Immature natural killer cell (primary cell): Measurements from ENCODE around the gene COX8A. TPM values are rescaled to one million over a fixed set of nuclear protein-coding genes. Genes with fewer than 3 reads are reported as not detected.

ENCODE experiments used
- DNase-seq, 3 donors: peaks; one replicate each; pipeline ENCODE4 v3.0.0; 2022; ENCODE audit warnings: mixed read lengths in 1 of 3
- H3K27ac Mint-ChIP-seq, 6 donors: one replicate each; pipeline ENCODE4 v1.8.0; 2020; ENCODE audit warnings: mixed read lengths in 6 of 6, mild to moderate bottlenecking in 5 of 6, inconsistent platforms in 4 of 6, moderate library complexity in 3 of 6
- H3K27me3 Mint-ChIP-seq, 3 donors: one replicate each; pipeline ENCODE4 v1.8.0; 2020 to 2021; ENCODE audit warnings: low read depth in 3 of 3, mild to moderate bottlenecking in 3 of 3, mixed read lengths in 3 of 3, moderate library complexity in 3 of 3, inconsistent platforms in 1 of 3
- H3K36me3 Mint-ChIP-seq, 3 donors: one replicate each; pipeline ENCODE4 v1.8.0; 2020; ENCODE audit warnings: mixed read lengths in 3 of 3, inconsistent platforms in 2 of 3, mild to moderate bottlenecking in 2 of 3
- H3K4me1 Mint-ChIP-seq, 2 donors: one replicate each; pipeline ENCODE4 v1.8.0; 2020; ENCODE audit warnings: inconsistent platforms in 2 of 2, mild to moderate bottlenecking in 2 of 2, mixed read lengths in 2 of 2, moderate library complexity in 1 of 2
- H3K4me3 Mint-ChIP-seq, 5 donors: one replicate each; pipeline ENCODE4 v1.8.0; 2020; ENCODE audit warnings: mild to moderate bottlenecking in 5 of 5, mixed read lengths in 5 of 5, inconsistent platforms in 3 of 5, moderate library complexity in 3 of 5
- H3K9me3 Mint-ChIP-seq, 6 donors: one replicate each; pipeline ENCODE4 v1.8.0; 2020; ENCODE audit warnings: mild to moderate bottlenecking in 6 of 6, mixed read lengths in 6 of 6, inconsistent platforms in 4 of 6, moderate library complexity in 3 of 6
- polyA plus RNA-seq, 3 donors: library from polyadenylated mRNA; unstranded; fragments of 300-500 nt; fragmentation: Illumina TruSeq; gene quantifications; one replicate each; pipeline ENCODE4 v1.2.3, GENCODE V29; 2021

COX8A gene
- polyA plus RNA-seq, 3 donors from 2014 or later, result 506 to 686 (median 534) TPM

GRCh38 chr11:63986156-63986931 lies 11.9 kb downstream of the COX8A start, which contains the start of gene OTUB1:
Gene OTUB1 (plus strand): TSS chr11:63986438. CDS start chr11:63986457, 19 bp downstream.
- Mint-ChIP-seq H3K9me3 (no peaks in the 10 kb centered on the region), H3K27me3 (peaks cover 6 to 11% (median 10%) of the 10 kb centered on the region in 3 donors), H3K4me1 (peaks cover 25 to 34% of the 10 kb centered on the region in 2 donors), H3K27ac (peak within 1 kb of the TSS; percentile 97 to 99 (median 98)), H3K4me3 (peak within 1 kb of the TSS; percentile 95 to 98 (median 98)), H3K36me3 (peaks cover 3 to 17% (median 3%) of the 10 kb centered on the region in 3 donors)
- DNase-seq, result peak; percentile 82 to 85 (median 83)

- Mint-ChIP-seq H3K4me3 (peak overlapping the region; percentile 56 to 80 (median 76)), H3K36me3 (peaks cover 3 to 17% (median 3%) of the 10 kb centered on the region in 3 donors), H3K27me3 (peaks cover 6 to 11% (median 10%) of the 10 kb centered on the region in 3 donors)
These were observed 12.6 kb downstream of the COX8A start for GRCh38 chr11:63986932-63987513.

DNA sequence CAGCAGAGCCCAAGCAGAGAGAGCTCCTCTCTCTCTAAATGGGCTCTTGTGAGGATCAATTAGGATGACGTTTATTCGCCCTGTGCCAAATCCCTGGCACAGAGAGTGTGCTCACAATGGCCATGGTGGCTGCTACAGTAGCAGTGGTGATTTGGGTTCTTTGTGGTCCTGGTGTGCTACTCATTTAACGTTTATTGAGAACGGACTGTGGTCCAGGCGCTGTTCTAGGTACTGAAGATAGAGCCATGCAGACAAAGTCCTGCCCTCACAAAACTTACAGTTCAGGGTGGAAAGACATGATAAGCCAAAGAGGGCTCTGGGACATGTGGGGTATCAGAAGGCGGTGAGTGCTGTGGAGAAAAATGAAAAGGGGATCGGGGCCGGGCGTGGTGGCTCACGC lies 17.1 kb downstream of the COX8A start:
- peaks cover 23 to 36% of the 10 kb centered on the region in 2 donors for H3K4me1 Mint-ChIP-seq
- DNase-seq, result no peak
- peaks cover 9 to 29% (median 13%) of the 10 kb centered on the region in 3 donors for H3K36me3 Mint-ChIP-seq
- H3K9me3 Mint-ChIP-seq, result no peaks in the 10 kb centered on the region
- H3K4me3 Mint-ChIP-seq, result no peak overlapping the region
- H3K27me3 Mint-ChIP-seq, result peaks cover 2 to 3% (median 3%) of the 10 kb centered on the region in 3 donors
- H3K27ac Mint-ChIP-seq, result no peak overlapping the region

More at GRCh38 chr11:63986932-63987513, 12.6 kb downstream of the COX8A start:
- DNase-seq, result no peak
- peaks cover 30 to 41% of the 10 kb centered on the region in 2 donors for H3K4me1 Mint-ChIP-seq
- peak overlapping the region in 4 of 6 donors; percentile 21 to 76 (median 57) for H3K27ac Mint-ChIP-seq
- no peaks in the 10 kb centered on the region for H3K9me3 Mint-ChIP-seq

GRCh38 chr11:63993100-63993499 lies 18.7 kb downstream of the COX8A start:
- DNase-seq, result no peak
- peaks cover 15 to 24% of the 10 kb centered on the region in 2 donors for H3K4me1 Mint-ChIP-seq
- peaks cover 3 to 5% (median 4%) of the 10 kb centered on the region in 3 donors for H3K27me3 Mint-ChIP-seq
- H3K36me3 Mint-ChIP-seq, result peaks cover 9 to 40% (median 19%) of the 10 kb centered on the region in 3 donors
- no peaks in the 10 kb centered on the region for H3K9me3 Mint-ChIP-seq
- peak overlapping the region in 1 of 6 donors; percentile 72 for H3K27ac Mint-ChIP-seq
- peak overlapping the region in 1 of 5 donors; percentile 4 for H3K4me3 Mint-ChIP-seq

- no peaks in the 10 kb centered on the region for H3K9me3 Mint-ChIP-seq
- H3K4me3 Mint-ChIP-seq, result no peak overlapping the region
- no peak for DNase-seq
- peaks cover 4 to 7% (median 6%) of the 10 kb centered on the region in 3 donors for H3K27me3 Mint-ChIP-seq
- H3K36me3 Mint-ChIP-seq, result peaks cover 9 to 35% (median 19%) of the 10 kb centered on the region in 3 donors
- H3K4me1 Mint-ChIP-seq, result peaks cover 14 to 17% of the 10 kb centered on the region in 2 donors
- H3K27ac Mint-ChIP-seq, result no peak overlapping the region
These were observed 19.6 kb downstream of the COX8A start for GRCh38 chr11:63993993-63994392.

- H3K36me3 Mint-ChIP-seq, result peaks cover 6 to 23% (median 16%) of the 10 kb centered on the region in 3 donors
These were observed 22.1 kb downstream of the COX8A start for GRCh38 chr11:63996512-63996911.

DNA sequence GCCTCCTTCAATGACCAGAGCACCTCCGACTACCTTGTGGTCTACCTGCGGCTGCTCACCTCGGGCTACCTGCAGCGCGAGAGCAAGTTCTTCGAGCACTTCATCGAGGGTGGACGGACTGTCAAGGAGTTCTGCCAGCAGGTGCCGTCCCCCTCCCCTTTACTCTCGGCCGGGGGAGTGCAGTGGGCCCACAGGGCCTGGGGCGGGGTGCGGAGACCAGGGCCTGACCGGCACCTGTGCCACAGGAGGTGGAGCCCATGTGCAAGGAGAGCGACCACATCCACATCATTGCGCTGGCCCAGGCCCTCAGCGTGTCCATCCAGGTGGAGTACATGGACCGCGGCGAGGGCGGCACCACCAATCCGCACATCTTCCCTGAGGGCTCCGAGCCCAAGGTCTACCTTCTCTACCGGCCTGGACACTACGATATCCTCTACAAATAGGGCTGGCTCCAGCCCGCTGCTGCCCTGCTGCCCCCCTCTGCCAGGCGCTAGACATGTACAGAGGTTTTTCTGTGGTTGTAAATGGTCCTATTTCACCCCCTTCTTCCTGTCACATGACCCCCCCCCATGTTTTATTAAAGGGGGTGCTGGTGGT lies 22.8 kb downstream of the COX8A start:
- no peak overlapping the region for H3K4me3 Mint-ChIP-seq
- H3K27ac Mint-ChIP-seq, result no peak overlapping the region
- peaks cover 4 to 7% (median 4%) of the 10 kb centered on the region in 3 donors for H3K27me3 Mint-ChIP-seq
- H3K4me1 Mint-ChIP-seq, result peaks cover 7 to 18% of the 10 kb centered on the region in 2 donors
- no peak for DNase-seq
- H3K9me3 Mint-ChIP-seq, result no peaks in the 10 kb centered on the region
- H3K36me3 Mint-ChIP-seq, result peaks cover 6 to 23% (median 16%) of the 10 kb centered on the region in 3 donors

More at GRCh38 chr11:63996512-63996911, 22.1 kb downstream of the COX8A start:
- Mint-ChIP-seq H3K4me1 (peaks cover 14 to 17% of the 10 kb centered on the region in 2 donors), H3K27me3 (peaks cover 4 to 7% (median 4%) of the 10 kb centered on the region in 3 donors), H3K27ac (no peak overlapping the region), H3K9me3 (no peaks in the 10 kb centered on the region), H3K4me3 (no peak overlapping the region)
- DNase-seq, result no peak

- H3K4me3 Mint-ChIP-seq, result no peak overlapping the region
These were observed 23.4 kb downstream of the COX8A start for GRCh38 chr11:63997801-63998337.

DNA sequence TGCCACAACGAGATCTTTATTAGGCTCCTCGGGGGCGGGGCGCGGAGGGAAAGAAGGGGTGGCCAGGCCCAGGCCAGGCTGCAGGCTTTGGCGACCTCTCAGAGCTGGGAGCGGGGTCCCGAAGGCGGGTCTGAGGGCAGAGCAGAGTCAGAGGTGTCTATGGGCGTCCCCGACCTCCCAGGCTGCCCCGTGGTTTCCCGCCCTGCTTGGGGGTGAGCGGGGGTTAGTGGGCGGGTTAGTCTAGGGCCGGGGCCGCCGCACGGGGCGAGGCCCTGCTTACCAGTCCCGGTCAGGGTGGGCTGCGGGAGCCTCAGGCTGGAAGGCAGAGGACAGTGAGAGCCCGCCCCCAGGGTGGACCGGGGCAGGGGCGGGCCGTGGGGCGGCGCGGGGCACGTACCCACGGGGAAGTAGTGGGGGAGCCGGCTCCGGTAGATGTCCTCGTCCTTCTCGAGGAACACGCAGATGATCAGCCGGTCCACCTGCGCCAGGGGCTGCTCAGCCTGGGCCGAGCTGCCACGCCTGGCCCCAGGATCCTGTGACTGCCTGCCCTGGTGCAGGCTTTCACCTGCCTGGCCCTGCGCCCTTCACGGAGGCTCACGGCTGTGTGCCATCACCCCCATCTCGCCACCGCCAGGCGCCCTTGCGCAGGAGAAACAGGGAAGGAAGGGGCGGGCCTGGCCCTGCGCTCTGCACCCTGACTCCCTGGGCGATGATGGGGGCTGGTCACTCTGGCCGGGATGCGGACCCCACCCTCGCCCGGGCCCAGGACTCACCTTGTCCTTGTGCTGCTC lies 24.3 kb downstream of the COX8A start:
- Mint-ChIP-seq H3K27me3 (peaks cover 3 to 12% (median 4%) of the 10 kb centered on the region in 3 donors), H3K27ac (no peak overlapping the region), H3K9me3 (no peaks in the 10 kb centered on the region)

More at GRCh38 chr11:63997801-63998337, 23.4 kb downstream of the COX8A start:
- Mint-ChIP-seq H3K36me3 (peaks cover 6 to 23% (median 15%) of the 10 kb centered on the region in 3 donors), H3K27me3 (peaks cover 3 to 8% (median 4%) of the 10 kb centered on the region in 3 donors), H3K9me3 (no peaks in the 10 kb centered on the region), H3K4me1 (peaks cover 5 to 18% of the 10 kb centered on the region in 2 donors), H3K27ac (no peak overlapping the region)
- DNase-seq, result no peak

DNA sequence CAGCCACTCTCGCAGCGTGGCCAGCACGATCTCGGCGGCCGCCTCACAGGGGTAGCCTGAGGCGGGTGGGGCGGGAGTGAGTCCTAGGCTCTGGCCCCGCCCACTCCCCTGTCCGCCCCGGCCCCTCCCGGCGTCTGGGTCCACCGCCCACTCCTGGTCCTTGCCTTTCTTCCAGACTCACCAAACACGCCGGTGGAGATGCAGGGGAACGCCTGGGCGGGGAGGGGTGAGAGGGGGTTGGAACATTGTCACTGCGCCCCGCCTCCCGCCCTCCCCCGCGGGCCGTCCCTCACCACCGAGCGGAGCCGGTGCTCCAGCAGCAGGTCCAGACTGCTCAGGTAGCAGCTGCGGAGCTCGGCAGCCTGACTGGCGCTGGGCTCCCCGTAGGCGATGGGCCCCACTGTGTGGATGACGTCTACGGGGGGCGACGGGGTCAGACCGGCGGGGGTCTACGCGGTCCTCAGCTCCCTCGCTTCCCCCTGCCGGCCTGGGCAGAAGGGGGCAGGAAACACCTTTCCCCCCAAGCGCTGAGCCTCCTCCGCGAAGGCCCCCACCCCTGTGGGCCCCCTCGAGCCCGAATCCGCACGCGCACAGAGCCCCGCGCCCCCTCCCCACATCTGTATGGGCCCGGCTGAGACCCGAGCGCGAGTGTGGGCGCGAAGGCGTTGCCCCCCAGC lies 25.1 kb downstream of the COX8A start:
- peak; percentile 24 to 45 (median 37) for DNase-seq
- no peak overlapping the region for H3K27ac Mint-ChIP-seq
- peaks cover 0 to 14% of the 10 kb centered on the region in 2 donors for H3K4me1 Mint-ChIP-seq
- H3K36me3 Mint-ChIP-seq, result peaks cover 3 to 17% (median 11%) of the 10 kb centered on the region in 3 donors
- no peaks in the 10 kb centered on the region for H3K9me3 Mint-ChIP-seq
- H3K4me3 Mint-ChIP-seq, result peak overlapping the region in 3 of 5 donors; percentile 35 to 62 (median 55)
- peaks cover 3 to 12% (median 4%) of the 10 kb centered on the region in 3 donors for H3K27me3 Mint-ChIP-seq

More for the DNA sequence above, 24.3 kb downstream of the COX8A start:
- H3K4me1 Mint-ChIP-seq, result peaks cover 0 to 15% of the 10 kb centered on the region in 2 donors
- peaks cover 3 to 19% (median 12%) of the 10 kb centered on the region in 3 donors for H3K36me3 Mint-ChIP-seq
- H3K4me3 Mint-ChIP-seq, result peak overlapping the region in 3 of 5 donors; percentile 38 to 54 (median 49)
- no peak for DNase-seq

GRCh38 chr11:64000026-64000739 lies 25.8 kb downstream of the COX8A start:
- Mint-ChIP-seq H3K27ac (no peak overlapping the region), H3K36me3 (peaks cover 0 to 11% (median 6%) of the 10 kb centered on the region in 3 donors), H3K27me3 (peaks cover 2 to 12% (median 3%) of the 10 kb centered on the region in 3 donors), H3K4me1 (peaks cover 0 to 14% of the 10 kb centered on the region in 2 donors), H3K9me3 (no peaks in the 10 kb centered on the region), H3K4me3 (peak overlapping the region in 4 of 5 donors; percentile 27 to 62 (median 45))
- DNase-seq, result peak; percentile 62 to 73 (median 72)
